Activated CD8-positive, alpha-beta T cell treated with anti-CD3 and anti-CD28 coated beads for 36 hours (primary cell): ENCODE data around the gene SAFB. TPM values are rescaled to one million over a fixed set of nuclear protein-coding genes. Genes with fewer than 3 reads are reported as not detected.

Experiments
- ATAC-seq: fragments of 200-7000 bp; cut with Tn5 transposase; one replicate; pipeline ENCODE4 v1.10.0; 2021; ENCODE audit warnings: mild to moderate bottlenecking, moderate library complexity
- CTCF ChIA-PET: fragments of 350-600 bp; sonication (Branson Sonifier 250); formaldehyde crosslinking; loops from one replicate; lab custom pipeline; 2021; ENCODE audit warnings: antibody characterized with exemption; lab: Charles Lee
- POLR2A ChIA-PET: fragments of 350-600 bp; sonication (Branson Sonifier 250); formaldehyde crosslinking; loops from one replicate; lab custom pipeline; 2021; ENCODE audit warnings: antibody characterized with exemption; lab: Charles Lee
- DNase-seq: peaks from one replicate; pipeline ENCODE4 v3.0.0-alpha.2; 2020
- H3K27ac Mint-ChIP-seq: one replicate; pipeline ENCODE4 v1.8.0; 2021; ENCODE audit warnings: mild to moderate bottlenecking, mixed read lengths
- H3K27me3 Mint-ChIP-seq: one replicate; pipeline ENCODE4 v1.8.0; 2021; ENCODE audit warnings: mixed read lengths
- H3K36me3 Mint-ChIP-seq: one replicate; pipeline ENCODE4 v1.8.0; 2021; ENCODE audit warnings: low read depth, mixed read lengths
- H3K4me1 Mint-ChIP-seq: one replicate; pipeline ENCODE4 v1.8.0; 2021; ENCODE audit warnings: low read depth, mixed read lengths
- H3K4me3 Mint-ChIP-seq: one replicate; pipeline ENCODE4 v1.8.0; 2021; ENCODE audit warnings: mild to moderate bottlenecking, moderate library complexity, mixed read lengths
- H3K9me3 Mint-ChIP-seq: one replicate; pipeline ENCODE4 v1.8.0; 2021; ENCODE audit warnings: mixed read lengths
- intact Hi-C: fragments of 100-400 bp; cut with micrococcal nuclease; formaldehyde crosslinking; loops from one replicate; pipeline ENCODE4 v1.10.0; 2022
- total RNA-seq, 2 experiments: library from RNA; stranded (reverse); gene quantifications; one replicate each; pipeline ENCODE4 v1.2.3, GENCODE V29; 2021
- TF ChIP-seq, protein P1 (sequence below): fragments of 200-600 bp; IDR thresholded peaks from one replicate; pipeline ENCODE4 v1.8.0; 2022; ENCODE audit warnings: antibody characterized with exemption, mild to moderate bottlenecking

SAFB gene
- total RNA-seq, 2 experiments from 2014 or later: 124 to 132 TPM

DNA sequence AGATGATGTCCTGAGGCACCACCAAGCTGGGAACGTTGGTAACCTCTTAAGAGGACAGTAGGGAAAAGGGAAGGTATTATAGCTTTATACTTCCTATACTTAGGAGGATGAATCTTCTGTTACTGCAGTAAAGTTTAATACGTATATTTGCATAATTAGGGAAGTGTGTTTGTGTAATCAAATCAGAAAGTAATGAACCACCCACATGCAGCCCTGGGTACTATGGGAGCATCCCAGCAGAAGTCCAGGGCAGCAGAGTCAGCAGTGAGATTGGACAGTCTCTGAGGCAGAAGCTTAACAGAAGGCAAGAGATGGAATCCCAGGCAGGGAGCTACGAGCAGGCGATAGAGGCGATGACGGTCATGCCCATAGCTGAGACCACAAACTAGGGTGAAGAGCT is 12.5 kb downstream of the SAFB start:
- no peak for DNase-seq
- TF ChIP-seq, protein P1, sequence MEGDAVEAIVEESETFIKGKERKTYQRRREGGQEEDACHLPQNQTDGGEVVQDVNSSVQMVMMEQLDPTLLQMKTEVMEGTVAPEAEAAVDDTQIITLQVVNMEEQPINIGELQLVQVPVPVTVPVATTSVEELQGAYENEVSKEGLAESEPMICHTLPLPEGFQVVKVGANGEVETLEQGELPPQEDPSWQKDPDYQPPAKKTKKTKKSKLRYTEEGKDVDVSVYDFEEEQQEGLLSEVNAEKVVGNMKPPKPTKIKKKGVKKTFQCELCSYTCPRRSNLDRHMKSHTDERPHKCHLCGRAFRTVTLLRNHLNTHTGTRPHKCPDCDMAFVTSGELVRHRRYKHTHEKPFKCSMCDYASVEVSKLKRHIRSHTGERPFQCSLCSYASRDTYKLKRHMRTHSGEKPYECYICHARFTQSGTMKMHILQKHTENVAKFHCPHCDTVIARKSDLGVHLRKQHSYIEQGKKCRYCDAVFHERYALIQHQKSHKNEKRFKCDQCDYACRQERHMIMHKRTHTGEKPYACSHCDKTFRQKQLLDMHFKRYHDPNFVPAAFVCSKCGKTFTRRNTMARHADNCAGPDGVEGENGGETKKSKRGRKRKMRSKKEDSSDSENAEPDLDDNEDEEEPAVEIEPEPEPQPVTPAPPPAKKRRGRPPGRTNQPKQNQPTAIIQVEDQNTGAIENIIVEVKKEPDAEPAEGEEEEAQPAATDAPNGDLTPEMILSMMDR: no peak
- no peaks in the 10 kb centered on the region for H3K27me3 Mint-ChIP-seq
- no peaks in the 10 kb centered on the region for H3K9me3 Mint-ChIP-seq
- no peak for ATAC-seq
- intact Hi-C loops: no loop called here
- H3K4me3 Mint-ChIP-seq: no peak overlapping the region
- peaks cover 46% of the 10 kb centered on the region for H3K4me1 Mint-ChIP-seq
- H3K27ac Mint-ChIP-seq: no peak overlapping the region
- POLR2A ChIA-PET: interaction anchor here (0.7 to 2.2 kb wide), 2 partner anchors 11 to 15 kb away, joined by 3 to 17 read pairs; partner anchors contain the start of genes SAFB and SAFB2
- CTCF ChIA-PET: interaction anchor here (1.0 kb wide), 2 partner anchors 9 to 11 kb away, joined by 3 read pairs; no protein-coding TSS in a partner anchor
- H3K36me3 Mint-ChIP-seq: peaks cover 27% of the 10 kb centered on the region

DNA sequence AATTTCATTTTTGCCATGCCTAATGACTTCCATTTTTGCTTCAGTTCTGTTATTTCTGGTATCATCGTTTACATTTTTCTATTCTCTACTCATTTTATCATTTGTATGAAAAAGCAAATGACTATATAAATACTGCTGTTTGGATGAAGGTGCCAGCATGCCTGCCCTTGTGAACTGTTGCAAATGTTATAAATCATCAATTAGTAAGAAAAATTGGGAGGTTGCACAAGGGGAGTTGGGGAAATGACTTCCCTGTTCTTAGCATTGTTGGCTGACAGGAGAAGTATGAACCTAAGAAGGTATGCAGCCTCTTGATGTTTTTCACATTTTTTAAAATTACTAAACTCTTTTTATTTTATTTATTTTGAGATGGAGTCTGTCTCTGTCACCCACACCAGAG is 15.1 kb downstream of the SAFB start:
- no peak for ATAC-seq
- Mint-ChIP-seq H3K27me3 (no peaks in the 10 kb centered on the region), H3K4me1 (peaks cover 39% of the 10 kb centered on the region), H3K27ac (no peak overlapping the region), H3K36me3 (peaks cover 27% of the 10 kb centered on the region), H3K4me3 (no peak overlapping the region), H3K9me3 (no peaks in the 10 kb centered on the region)
- intact Hi-C loops: no loop called here
- ChIA-PET CTCF (interaction anchor here (1.3 kb wide), 1 partner anchor 13 kb away, joined by 3 read pairs; no protein-coding TSS in a partner anchor), POLR2A (no interaction called here)
- DNase-seq: no peak
- TF ChIP-seq, protein P1: no peak

DNA sequence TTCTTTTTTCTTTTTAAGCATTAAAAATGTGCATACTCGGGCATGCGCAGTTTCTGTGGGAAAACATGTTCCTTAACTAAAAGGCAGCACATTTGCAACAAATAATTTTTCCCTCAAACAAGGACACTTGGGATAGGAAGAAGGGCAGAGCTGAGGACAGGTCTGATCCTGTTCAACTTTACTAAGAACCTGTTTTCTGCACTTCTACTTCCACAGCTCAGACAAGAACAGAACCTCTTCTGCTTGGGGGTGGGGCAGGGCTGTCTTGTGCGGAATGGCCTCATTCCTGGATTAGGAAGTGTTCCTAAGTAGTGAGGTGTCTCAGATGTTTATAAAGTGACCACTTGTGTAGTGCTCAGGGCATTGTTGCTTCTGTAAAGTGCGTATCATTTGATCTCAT is 18.3 kb downstream of the SAFB start:
- peaks cover 34% of the 10 kb centered on the region for H3K4me1 Mint-ChIP-seq
- no peaks in the 10 kb centered on the region for H3K27me3 Mint-ChIP-seq
- no peak for ATAC-seq
- TF ChIP-seq, protein P1: no peak
- peaks cover 36% of the 10 kb centered on the region for H3K36me3 Mint-ChIP-seq
- H3K27ac Mint-ChIP-seq: peak overlapping the region; percentile 1
- CTCF ChIA-PET: no interaction called here
- DNase-seq: no peak
- H3K9me3 Mint-ChIP-seq: no peaks in the 10 kb centered on the region
- intact Hi-C loops: no loop called here
- POLR2A ChIA-PET: interaction anchor here (0.7 kb wide), 1 partner anchor 124 kb away, joined by 3 read pairs; no protein-coding TSS in a partner anchor
- H3K4me3 Mint-ChIP-seq: no peak overlapping the region

DNA sequence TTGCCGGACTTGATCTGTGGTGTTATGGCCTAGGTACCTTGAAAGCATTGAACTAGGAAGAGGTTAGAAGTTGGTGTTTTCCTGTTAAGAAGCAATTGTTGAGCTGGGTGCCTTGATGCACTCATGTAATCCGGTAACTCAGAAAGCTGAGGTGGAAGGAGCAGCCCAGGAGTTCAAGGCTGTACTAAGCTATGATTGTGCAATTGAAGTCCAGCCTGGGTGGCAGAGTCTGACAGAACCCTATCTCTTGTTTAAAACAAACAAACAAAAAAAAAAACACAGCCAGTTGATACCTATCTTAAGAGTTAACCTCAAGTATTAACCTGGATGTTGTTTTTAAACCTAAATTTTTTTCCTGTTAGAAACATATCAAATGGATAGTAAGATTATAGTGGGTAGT is 19.3 kb downstream of the SAFB start:
- H3K27me3 Mint-ChIP-seq: no peaks in the 10 kb centered on the region
- TF ChIP-seq, protein P1: no peak
- DNase-seq: no peak
- no peaks in the 10 kb centered on the region for H3K9me3 Mint-ChIP-seq
- intact Hi-C loops: no loop called here
- POLR2A ChIA-PET: interaction anchor here (1.4 kb wide), 1 partner anchor 19 kb away, joined by 3 read pairs; no protein-coding TSS in a partner anchor
- H3K36me3 Mint-ChIP-seq: peaks cover 46% of the 10 kb centered on the region
- peak overlapping the region; percentile 22 for H3K27ac Mint-ChIP-seq
- ATAC-seq: no peak
- peaks cover 34% of the 10 kb centered on the region for H3K4me1 Mint-ChIP-seq
- CTCF ChIA-PET: interaction anchor here (1.0 kb wide), 1 partner anchor 22 kb away, joined by 3 read pairs; no protein-coding TSS in a partner anchor
- H3K4me3 Mint-ChIP-seq: no peak overlapping the region

DNA sequence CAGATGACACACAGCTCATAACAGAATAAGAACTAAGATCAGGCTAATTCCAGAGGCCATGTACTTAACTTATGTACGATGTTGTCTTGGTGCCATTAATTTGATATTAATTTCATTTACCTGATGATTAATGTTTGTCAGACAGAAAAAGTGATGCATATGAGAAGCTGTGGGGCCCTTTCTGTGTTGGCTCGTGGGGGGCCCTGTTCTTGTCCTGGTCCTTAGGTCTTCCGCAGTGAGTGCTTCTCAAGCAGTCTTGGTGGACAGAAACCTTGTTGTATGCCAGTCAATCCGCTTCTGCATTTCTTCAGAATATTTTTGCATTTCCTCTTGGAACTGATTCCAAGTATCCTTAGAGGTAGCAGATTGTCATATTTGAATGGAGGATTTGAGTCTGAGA is 20.2 kb downstream of the SAFB start:
- Mint-ChIP-seq H3K27me3 (no peaks in the 10 kb centered on the region), H3K9me3 (no peaks in the 10 kb centered on the region), H3K4me3 (no peak overlapping the region), H3K27ac (no peak overlapping the region), H3K36me3 (peaks cover 49% of the 10 kb centered on the region), H3K4me1 (peaks cover 28% of the 10 kb centered on the region)
- no peak for ATAC-seq
- ChIA-PET CTCF (interaction anchor here (1.0 kb wide), 1 partner anchor 23 kb away, joined by 3 read pairs; no protein-coding TSS in a partner anchor), POLR2A (interaction anchor here (0.6 to 1.4 kb wide), 3 partner anchors 16 to 455 kb away, joined by 3 read pairs; no protein-coding TSS in a partner anchor)
- TF ChIP-seq, protein P1: no peak
- intact Hi-C loops: no loop called here
- no peak for DNase-seq
